Sigmoid colon (tissue), 4 donors: ENCODE measurements around the gene ARPP21.

Experiments used
- CTCF ChIP-seq, 4 experiments: fragments of 450-650 bp in 3 of 4; fragments of 200-600 bp in 1 of 4; IDR thresholded peaks; one replicate each; pipeline ENCODE4 v1.5.1; 2016 to 2019; ENCODE audit warnings: antibody characterized with exemption in 4 of 4, mild to moderate bottlenecking in 3 of 4, moderate library complexity in 2 of 4
- EP300 ChIP-seq, 4 donors: sonication (generic); formaldehyde crosslinking; IDR thresholded peaks; one replicate each; pipeline ENCODE4 v1.6.1; 2017; ENCODE audit warnings: antibody characterized with exemption in 4 of 4
- POLR2AphosphoS5 ChIP-seq, 4 donors: sonication (generic); formaldehyde crosslinking; IDR thresholded peaks; one replicate each; pipeline ENCODE4 v1.6.1; 2017; ENCODE audit warnings: antibody characterized with exemption in 4 of 4

- TF ChIP-seq EP300 (IDR thresholded peaks at IDR 0.05) (no peak), POLR2AphosphoS5 (IDR thresholded peaks at IDR 0.05) (no peak), CTCF (IDR thresholded peaks at IDR 0.05) (no peak)
These were observed 27.6 kb downstream of the ARPP21 start for GRCh38 chr3:35666888-35667287.
